ENCODE results near the gene SFI1.
"Not testable (repeated sequence)": the region's sequence is repeated elsewhere in the genome, so short reads cannot be mapped to it uniquely, and the experiment has no call there.

SFI1 gene

GRCh38 chr22:31496007-31496734, at the start of gene SFI1:
SFI1 (plus strand) TSS chr22:31496536; CDS start chr22:31508285, 11,749 bp downstream.
- DNase-seq (ENCODE audit: low read depth): peak; percentile 93

- DNase-seq (ENCODE audit: low read depth): no peak
Observed at GRCh38 chr22:31446767-31447166, 49.6 kb upstream of the SFI1 start.

GRCh38 chr22:31447337-31447736, 49.0 kb upstream of the SFI1 start:
- no peak for DNase-seq (ENCODE audit: low read depth)

GRCh38 chr22:31448382-31448781, 48.0 kb upstream of the SFI1 start:
- DNase-seq (ENCODE audit: low read depth): no peak

GRCh38 chr22:31449506-31449905, 46.8 kb upstream of the SFI1 start:
- DNase-seq (ENCODE audit: low read depth): no peak

GRCh38 chr22:31451709-31452571, 44.4 kb upstream of the SFI1 start:
- DNase-seq (ENCODE audit: low read depth): no peak

GRCh38 chr22:31461699-31462098, 34.6 kb upstream of the SFI1 start:
- no peak for DNase-seq (ENCODE audit: low read depth)

GRCh38 chr22:31465307-31465706, 31.0 kb upstream of the SFI1 start:
- DNase-seq (ENCODE audit: low read depth): no peak

GRCh38 chr22:31474743-31475142, 21.6 kb upstream of the SFI1 start:
- DNase-seq (ENCODE audit: low read depth): no peak

GRCh38 chr22:31475800-31476199, 20.5 kb upstream of the SFI1 start:
- DNase-seq (ENCODE audit: low read depth): no peak

GRCh38 chr22:31477329-31477728, 19.0 kb upstream of the SFI1 start:
- DNase-seq (ENCODE audit: low read depth): no peak

- no peak for DNase-seq (ENCODE audit: low read depth)
Observed at GRCh38 chr22:31481129-31481528, 15.2 kb upstream of the SFI1 start.

GRCh38 chr22:31482470-31482869, 13.9 kb upstream of the SFI1 start:
- not testable (repeated sequence) for DNase-seq (ENCODE audit: low read depth)

GRCh38 chr22:31486369-31486768, 10.0 kb upstream of the SFI1 start:
- DNase-seq (ENCODE audit: low read depth): not testable (repeated sequence)

- no peak for DNase-seq (ENCODE audit: low read depth)
Observed at GRCh38 chr22:31486951-31487350, 9.4 kb upstream of the SFI1 start.

- no peak for DNase-seq (ENCODE audit: low read depth)
Observed at GRCh38 chr22:31488346-31488883, 7.9 kb upstream of the SFI1 start.

- peak; percentile 14 for DNase-seq (ENCODE audit: low read depth)
Observed at GRCh38 chr22:31488988-31489617, 7.2 kb upstream of the SFI1 start.

- DNase-seq (ENCODE audit: low read depth): peak; percentile 79
Observed at GRCh38 chr22:31489632-31490495, 6.5 kb upstream of the SFI1 start, which contains the start of gene EIF4ENIF1. EIF4ENIF1 (minus strand) TSS chr22:31489842; CDS start chr22:31488718, 1,124 bp downstream.

- DNase-seq (ENCODE audit: low read depth): peak; percentile 13
Observed at GRCh38 chr22:31490496-31490925, 5.8 kb upstream of the SFI1 start.

- DNase-seq (ENCODE audit: low read depth): no peak
Observed at GRCh38 chr22:31491218-31491962, 4.9 kb upstream of the SFI1 start.

- no peak for DNase-seq (ENCODE audit: low read depth)
Observed at GRCh38 chr22:31492151-31492550, 4.2 kb upstream of the SFI1 start.
